LNCaP clone FGC (cell line): ENCODE data around the gene ABCG1.

Experiments used
- DNase-seq: peaks from one replicate; pipeline ENCODE4 v3.0.0-alpha.2; 2011; ENCODE audit warnings: low read depth
- H3K4me3 ChIP-seq: 2 replicates; pipeline ENCODE4 v1.5.1; 2011; ENCODE audit warnings: mild to moderate bottlenecking, low read depth, low read length, control low read depth
- TF ChIP-seq, protein P1 (sequence below): IDR thresholded peaks from 2 replicates; pipeline ENCODE4 v1.5.1; 2012; ENCODE audit warnings: mild to moderate bottlenecking; ENCODE audit not compliant: control insufficient read depth, insufficient read depth; ENCODE audit errors: extremely low read depth

ABCG1 gene

GRCh38 chr21:42279888-42280287 lies 60.9 kb downstream of the ABCG1 start:
- no peak for DNase-seq
- TF ChIP-seq, protein P1, sequence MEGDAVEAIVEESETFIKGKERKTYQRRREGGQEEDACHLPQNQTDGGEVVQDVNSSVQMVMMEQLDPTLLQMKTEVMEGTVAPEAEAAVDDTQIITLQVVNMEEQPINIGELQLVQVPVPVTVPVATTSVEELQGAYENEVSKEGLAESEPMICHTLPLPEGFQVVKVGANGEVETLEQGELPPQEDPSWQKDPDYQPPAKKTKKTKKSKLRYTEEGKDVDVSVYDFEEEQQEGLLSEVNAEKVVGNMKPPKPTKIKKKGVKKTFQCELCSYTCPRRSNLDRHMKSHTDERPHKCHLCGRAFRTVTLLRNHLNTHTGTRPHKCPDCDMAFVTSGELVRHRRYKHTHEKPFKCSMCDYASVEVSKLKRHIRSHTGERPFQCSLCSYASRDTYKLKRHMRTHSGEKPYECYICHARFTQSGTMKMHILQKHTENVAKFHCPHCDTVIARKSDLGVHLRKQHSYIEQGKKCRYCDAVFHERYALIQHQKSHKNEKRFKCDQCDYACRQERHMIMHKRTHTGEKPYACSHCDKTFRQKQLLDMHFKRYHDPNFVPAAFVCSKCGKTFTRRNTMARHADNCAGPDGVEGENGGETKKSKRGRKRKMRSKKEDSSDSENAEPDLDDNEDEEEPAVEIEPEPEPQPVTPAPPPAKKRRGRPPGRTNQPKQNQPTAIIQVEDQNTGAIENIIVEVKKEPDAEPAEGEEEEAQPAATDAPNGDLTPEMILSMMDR = no peak
- H3K4me3 ChIP-seq = no peak overlapping the region

GRCh38 chr21:42280356-42281180 lies 61.6 kb downstream of the ABCG1 start:
- TF ChIP-seq, protein P1 = no peak
- no peak for DNase-seq
- no peak overlapping the region for H3K4me3 ChIP-seq

- H3K4me3 ChIP-seq = no peak overlapping the region
- no peak for DNase-seq
- TF ChIP-seq, protein P1 = no peak
Measured at GRCh38 chr21:42281181-42281680, 62.3 kb downstream of the ABCG1 start.

DNA sequence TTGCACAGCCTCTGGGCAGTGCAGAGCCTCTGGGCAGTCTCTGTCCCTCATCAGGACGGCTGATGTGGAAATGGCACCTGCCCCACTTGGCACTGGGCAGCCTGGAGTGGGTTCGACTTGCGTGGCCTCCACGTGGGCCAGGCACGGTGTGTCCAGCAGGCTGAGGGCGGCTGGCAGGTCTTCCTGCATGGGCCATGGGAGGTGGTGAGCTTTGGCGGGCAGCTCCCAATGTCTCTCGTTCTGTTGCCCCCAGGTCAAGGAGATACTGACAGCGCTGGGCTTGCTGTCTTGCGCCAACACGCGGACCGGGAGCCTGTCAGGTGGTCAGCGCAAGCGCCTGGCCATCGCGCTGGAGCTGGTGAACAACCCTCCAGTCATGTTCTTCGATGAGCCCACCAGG lies 63.1 kb downstream of the ABCG1 start:
- DNase-seq = no peak
- no peak overlapping the region for H3K4me3 ChIP-seq
- TF ChIP-seq, protein P1 = no peak

GRCh38 chr21:42282715-42283114 lies 63.8 kb downstream of the ABCG1 start:
- TF ChIP-seq, protein P1 = no peak
- no peak for DNase-seq
- H3K4me3 ChIP-seq = no peak overlapping the region

GRCh38 chr21:42285569-42286245 lies 66.8 kb downstream of the ABCG1 start:
- no peak for DNase-seq
- TF ChIP-seq, protein P1 = no peak

More at GRCh38 chr21:42285569-42286245, 66.8 kb downstream of the ABCG1 start:
- no peak overlapping the region for H3K4me3 ChIP-seq
